GM12872 (cell line): ENCODE data around the gene SPATA31D1.

Source experiments
- CTCF ChIP-seq: IDR thresholded peaks from 3 replicates; pipeline ENCODE4 v1.5.1; 2011; ENCODE audit warnings: low read depth, mild to moderate bottlenecking, low read length, moderate library complexity; ENCODE audit not compliant: insufficient read depth

Gene SPATA31D1

GRCh38 chr9:82022121-82022520 lies 33.5 kb downstream of the SPATA31D1 start:
- TF ChIP-seq CTCF, result no peak

- TF ChIP-seq CTCF, result no peak
These were observed 36.3 kb downstream of the SPATA31D1 start for GRCh38 chr9:82024908-82025307.

GRCh38 chr9:82031538-82032280 lies 43.1 kb downstream of the SPATA31D1 start:
- no peak for TF ChIP-seq CTCF

GRCh38 chr9:82034956-82035731 lies 46.6 kb downstream of the SPATA31D1 start:
- TF ChIP-seq CTCF, result no peak

GRCh38 chr9:82036086-82036485 lies 47.5 kb downstream of the SPATA31D1 start:
- TF ChIP-seq CTCF, result no peak

GRCh38 chr9:82037126-82037525 lies 48.6 kb downstream of the SPATA31D1 start:
- TF ChIP-seq CTCF, result no peak

- no peak for TF ChIP-seq CTCF
These were observed 50.3 kb downstream of the SPATA31D1 start for GRCh38 chr9:82038897-82039296.
